ENCODE data around the gene WWTR1.
A peak's percentile ranks its signal among the peaks of the same experiment; 100 is the strongest.

The WWTR1 gene

GRCh38 chr3:149621218-149622005, 36.4 kb downstream of the WWTR1 start:
- Histone ChIP-seq H3K27me3 (ENCODE audit: insufficient read depth, poor library complexity, severe bottlenecking) (peaks cover 23% of the 10 kb centered on the region), H3K4me3 (replicated peaks; ENCODE audit: insufficient read depth, low read length) (no peak overlapping the region), H3K27ac (replicated peaks) (no peak overlapping the region)
- DNase-seq (ENCODE audit: low read depth in 1 of 2, low spot score in 1 of 2): peak in 1 of 2 experiments; percentile 3
- no peak for TF ChIP-seq SPI1 (IDR thresholded peaks at IDR 0.05; ENCODE audit: borderline replicate concordance, low read depth)
- TF ChIP-seq, protein P1, sequence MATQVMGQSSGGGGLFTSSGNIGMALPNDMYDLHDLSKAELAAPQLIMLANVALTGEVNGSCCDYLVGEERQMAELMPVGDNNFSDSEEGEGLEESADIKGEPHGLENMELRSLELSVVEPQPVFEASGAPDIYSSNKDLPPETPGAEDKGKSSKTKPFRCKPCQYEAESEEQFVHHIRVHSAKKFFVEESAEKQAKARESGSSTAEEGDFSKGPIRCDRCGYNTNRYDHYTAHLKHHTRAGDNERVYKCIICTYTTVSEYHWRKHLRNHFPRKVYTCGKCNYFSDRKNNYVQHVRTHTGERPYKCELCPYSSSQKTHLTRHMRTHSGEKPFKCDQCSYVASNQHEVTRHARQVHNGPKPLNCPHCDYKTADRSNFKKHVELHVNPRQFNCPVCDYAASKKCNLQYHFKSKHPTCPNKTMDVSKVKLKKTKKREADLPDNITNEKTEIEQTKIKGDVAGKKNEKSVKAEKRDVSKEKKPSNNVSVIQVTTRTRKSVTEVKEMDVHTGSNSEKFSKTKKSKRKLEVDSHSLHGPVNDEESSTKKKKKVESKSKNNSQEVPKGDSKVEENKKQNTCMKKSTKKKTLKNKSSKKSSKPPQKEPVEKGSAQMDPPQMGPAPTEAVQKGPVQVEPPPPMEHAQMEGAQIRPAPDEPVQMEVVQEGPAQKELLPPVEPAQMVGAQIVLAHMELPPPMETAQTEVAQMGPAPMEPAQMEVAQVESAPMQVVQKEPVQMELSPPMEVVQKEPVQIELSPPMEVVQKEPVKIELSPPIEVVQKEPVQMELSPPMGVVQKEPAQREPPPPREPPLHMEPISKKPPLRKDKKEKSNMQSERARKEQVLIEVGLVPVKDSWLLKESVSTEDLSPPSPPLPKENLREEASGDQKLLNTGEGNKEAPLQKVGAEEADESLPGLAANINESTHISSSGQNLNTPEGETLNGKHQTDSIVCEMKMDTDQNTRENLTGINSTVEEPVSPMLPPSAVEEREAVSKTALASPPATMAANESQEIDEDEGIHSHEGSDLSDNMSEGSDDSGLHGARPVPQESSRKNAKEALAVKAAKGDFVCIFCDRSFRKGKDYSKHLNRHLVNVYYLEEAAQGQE (IDR thresholded peaks at IDR 0.05; ENCODE audit: insufficient replicate concordance, low read depth): no peak
- TF ChIP-seq GABPA (IDR thresholded peaks at IDR 0.05; ENCODE audit: low read depth): no peak
- TF ChIP-seq POLR2AphosphoS5 (IDR thresholded peaks at IDR 0.05; ENCODE audit: low read depth): no peak
- no peak for TF ChIP-seq CTCF (IDR thresholded peaks at IDR 0.05; ENCODE audit: insufficient read depth, low read length)

DNA sequence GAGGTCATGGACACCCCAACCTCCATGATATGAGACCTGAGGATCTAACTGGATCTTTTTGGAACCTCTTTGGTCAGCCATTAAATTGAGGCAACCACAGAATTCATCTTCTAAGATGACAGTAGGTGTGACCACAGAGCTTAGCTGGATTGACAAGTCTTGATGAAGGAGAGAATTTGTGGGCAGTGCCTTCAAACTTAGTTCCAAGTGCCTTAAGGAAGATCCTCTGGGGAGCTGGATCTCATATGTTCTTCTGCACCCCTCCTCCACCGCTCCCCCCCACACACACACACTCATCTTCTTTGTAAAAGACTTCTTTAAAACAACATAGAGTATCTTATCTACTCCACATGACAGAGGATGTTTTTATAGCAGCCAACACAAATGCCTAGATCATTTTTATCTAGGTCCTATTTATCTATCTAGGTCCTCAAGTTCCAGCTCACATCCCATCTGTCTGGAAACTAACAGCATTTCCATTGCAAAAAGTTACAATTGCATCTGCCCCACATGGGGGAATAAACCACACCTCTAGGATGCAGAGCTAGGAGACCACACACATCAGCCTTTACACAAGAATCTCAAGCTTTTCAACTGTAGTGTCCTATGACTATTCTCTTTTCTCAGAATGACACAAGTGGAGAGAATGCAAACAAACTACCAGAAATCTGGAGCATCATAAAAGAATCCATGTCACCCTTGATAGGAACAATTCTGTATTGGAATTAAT, 37.4 kb downstream of the WWTR1 start:
- H3K27ac ChIP-seq (replicated peaks): no peak overlapping the region
- DNase-seq (ENCODE audit: low read depth in 1 of 2, low spot score in 1 of 2): no peak
- H3K27me3 ChIP-seq (ENCODE audit: insufficient read depth, poor library complexity, severe bottlenecking): peaks cover 21% of the 10 kb centered on the region
- no peak for TF ChIP-seq GABPA (IDR thresholded peaks at IDR 0.05; ENCODE audit: low read depth)
- no peak for TF ChIP-seq POLR2AphosphoS5 (IDR thresholded peaks at IDR 0.05; ENCODE audit: low read depth)
- TF ChIP-seq SPI1 (IDR thresholded peaks at IDR 0.05; ENCODE audit: borderline replicate concordance, low read depth): no peak
- TF ChIP-seq CTCF (IDR thresholded peaks at IDR 0.05; ENCODE audit: insufficient read depth, low read length): no peak
- TF ChIP-seq, protein P1 (IDR thresholded peaks at IDR 0.05; ENCODE audit: insufficient replicate concordance, low read depth): no peak
- no peak overlapping the region for H3K4me3 ChIP-seq (replicated peaks; ENCODE audit: insufficient read depth, low read length)

DNA sequence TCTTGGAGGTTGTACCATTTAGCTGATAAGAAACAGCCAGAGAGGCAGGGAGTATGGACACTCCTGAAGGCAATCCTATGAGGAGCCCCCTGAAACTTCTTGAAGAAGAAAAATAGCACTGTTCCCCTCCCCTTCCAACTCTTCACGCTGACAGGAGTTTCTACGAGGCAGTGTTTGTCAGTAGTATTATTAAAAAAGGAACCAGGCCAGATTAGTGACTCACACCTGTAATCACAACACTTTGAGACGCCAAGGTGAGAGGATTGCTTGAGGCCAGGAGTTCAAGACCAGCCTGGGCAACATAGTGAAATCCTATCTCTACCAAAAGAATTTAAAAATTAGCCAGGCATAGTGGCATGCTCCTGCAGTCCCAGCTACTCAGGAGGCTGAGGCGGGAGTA, 38.7 kb downstream of the WWTR1 start:
- TF ChIP-seq CTCF (IDR thresholded peaks at IDR 0.05; ENCODE audit: insufficient read depth, low read length): no peak
- TF ChIP-seq POLR2AphosphoS5 (IDR thresholded peaks at IDR 0.05; ENCODE audit: low read depth): no peak
- Histone ChIP-seq H3K27ac (replicated peaks) (no peak overlapping the region), H3K27me3 (ENCODE audit: insufficient read depth, poor library complexity, severe bottlenecking) (peaks cover 24% of the 10 kb centered on the region), H3K4me3 (replicated peaks; ENCODE audit: insufficient read depth, low read length) (no peak overlapping the region)
- no peak for DNase-seq (ENCODE audit: low read depth in 1 of 2, low spot score in 1 of 2)

Data from HL-60 (cell line).